GM23248 (cell line): ENCODE data around the gene SNRPA.

ENCODE experiments used
- EZH2 ChIP-seq: fragments of 200-600 bp; sonication (generic); IDR thresholded peaks from 2 replicates; pipeline ENCODE4 v1.6.1; 2018; ENCODE audit warnings: antibody characterized with exemption, mild to moderate bottlenecking; ENCODE audit not compliant: insufficient read depth, poor library complexity, severe bottlenecking
- EZH2phosphoT487 ChIP-seq: fragments of 200-600 bp; sonication (generic); IDR thresholded peaks from 2 replicates; pipeline ENCODE4 v1.6.1; 2018; ENCODE audit warnings: antibody characterized with exemption, moderate library complexity, mild to moderate bottlenecking, low read depth; ENCODE audit not compliant: insufficient read depth

DNA sequence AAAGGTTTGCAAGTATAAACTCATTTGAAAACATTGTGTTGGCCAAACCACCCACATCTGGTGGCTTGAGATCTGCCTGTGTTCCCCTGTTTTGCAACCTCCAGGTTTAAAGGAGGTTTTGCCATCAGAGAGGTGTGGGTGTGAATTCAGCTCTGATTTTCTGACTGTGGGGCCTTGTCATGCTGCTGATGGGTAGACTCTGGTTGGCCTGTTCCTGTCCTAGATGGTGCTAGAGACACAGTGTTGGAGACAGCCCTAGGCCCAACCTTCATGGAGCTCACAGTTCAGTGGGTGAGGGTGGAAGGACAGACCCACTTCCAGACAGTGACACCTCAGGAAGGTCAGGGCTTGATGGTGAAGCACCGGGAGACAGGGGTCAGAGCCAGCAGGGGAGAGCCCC is 34.5 kb downstream of the SNRPA start:
- no peak for TF ChIP-seq EZH2phosphoT487
- no peak for TF ChIP-seq EZH2
